GM12874 (cell line): ENCODE measurements around the gene VSTM2B.

ENCODE experiments used
- TF ChIP-seq, protein P1 (sequence below): IDR thresholded peaks from 2 replicates; pipeline ENCODE4 v1.5.1; 2011; ENCODE audit warnings: low read depth, mild to moderate bottlenecking, control low read depth, low read length, moderate library complexity; ENCODE audit not compliant: insufficient read depth

VSTM2B gene

DNA sequence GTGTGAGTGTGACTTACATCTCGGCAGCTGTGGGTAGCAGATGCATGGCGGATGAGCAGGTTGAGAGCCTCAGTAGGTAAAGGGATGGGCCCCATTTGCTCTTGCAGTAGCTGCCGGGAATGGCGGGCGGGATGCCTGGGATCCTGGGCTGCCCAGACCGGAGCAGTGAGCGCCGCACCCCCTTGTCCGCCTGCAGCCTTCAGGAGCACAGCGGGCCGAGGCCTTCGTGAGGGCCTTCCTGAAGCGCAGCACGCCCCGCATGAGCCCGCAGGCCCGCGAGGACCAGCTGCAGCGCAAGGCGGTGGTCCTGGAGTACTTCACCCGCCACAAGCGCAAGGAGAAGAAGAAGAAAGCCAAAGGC lies 84.4 kb downstream of the VSTM2B start:
- TF ChIP-seq, protein P1, sequence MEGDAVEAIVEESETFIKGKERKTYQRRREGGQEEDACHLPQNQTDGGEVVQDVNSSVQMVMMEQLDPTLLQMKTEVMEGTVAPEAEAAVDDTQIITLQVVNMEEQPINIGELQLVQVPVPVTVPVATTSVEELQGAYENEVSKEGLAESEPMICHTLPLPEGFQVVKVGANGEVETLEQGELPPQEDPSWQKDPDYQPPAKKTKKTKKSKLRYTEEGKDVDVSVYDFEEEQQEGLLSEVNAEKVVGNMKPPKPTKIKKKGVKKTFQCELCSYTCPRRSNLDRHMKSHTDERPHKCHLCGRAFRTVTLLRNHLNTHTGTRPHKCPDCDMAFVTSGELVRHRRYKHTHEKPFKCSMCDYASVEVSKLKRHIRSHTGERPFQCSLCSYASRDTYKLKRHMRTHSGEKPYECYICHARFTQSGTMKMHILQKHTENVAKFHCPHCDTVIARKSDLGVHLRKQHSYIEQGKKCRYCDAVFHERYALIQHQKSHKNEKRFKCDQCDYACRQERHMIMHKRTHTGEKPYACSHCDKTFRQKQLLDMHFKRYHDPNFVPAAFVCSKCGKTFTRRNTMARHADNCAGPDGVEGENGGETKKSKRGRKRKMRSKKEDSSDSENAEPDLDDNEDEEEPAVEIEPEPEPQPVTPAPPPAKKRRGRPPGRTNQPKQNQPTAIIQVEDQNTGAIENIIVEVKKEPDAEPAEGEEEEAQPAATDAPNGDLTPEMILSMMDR = no peak

DNA sequence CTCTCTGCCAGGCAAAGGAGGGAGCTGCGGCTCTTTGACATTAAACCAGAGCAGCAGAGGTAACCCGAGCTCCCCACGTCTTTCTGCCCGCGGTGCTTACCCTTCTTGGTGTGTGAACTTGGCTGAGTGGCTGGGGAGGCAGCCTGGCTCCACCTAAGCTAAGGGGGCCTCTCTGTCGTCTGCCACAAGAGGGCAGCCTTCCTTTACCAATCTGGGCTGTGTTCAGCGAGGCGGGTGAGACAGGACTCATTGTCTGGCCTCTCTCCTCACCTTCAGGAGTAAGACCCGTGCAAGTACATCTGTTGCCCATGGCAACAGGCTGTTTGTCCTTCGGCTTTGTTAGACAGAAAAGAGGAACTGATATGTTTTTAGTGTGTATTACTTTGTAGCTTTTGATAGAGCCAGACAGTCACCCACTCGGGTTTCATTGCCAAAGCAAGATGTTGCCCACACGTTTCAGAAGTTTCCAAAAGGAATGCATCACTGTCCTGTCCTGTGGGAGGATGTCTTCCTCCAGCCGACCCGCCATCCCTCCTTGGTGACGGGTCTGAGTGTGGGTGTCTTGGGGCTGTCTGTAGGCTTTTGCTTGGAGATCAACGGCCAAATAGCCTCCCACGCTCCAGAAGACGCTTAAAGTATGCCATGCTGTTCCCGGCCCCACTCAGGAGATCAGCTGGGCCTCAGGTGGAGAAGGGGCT lies 84.9 kb downstream of the VSTM2B start:
- TF ChIP-seq, protein P1 = peak; percentile 89

- TF ChIP-seq, protein P1 = no peak
Observed at GRCh38 chr19:29612121-29612520, 86.3 kb downstream of the VSTM2B start.

GRCh38 chr19:29612801-29613595 lies 87.2 kb downstream of the VSTM2B start:
- TF ChIP-seq, protein P1 = no peak

DNA sequence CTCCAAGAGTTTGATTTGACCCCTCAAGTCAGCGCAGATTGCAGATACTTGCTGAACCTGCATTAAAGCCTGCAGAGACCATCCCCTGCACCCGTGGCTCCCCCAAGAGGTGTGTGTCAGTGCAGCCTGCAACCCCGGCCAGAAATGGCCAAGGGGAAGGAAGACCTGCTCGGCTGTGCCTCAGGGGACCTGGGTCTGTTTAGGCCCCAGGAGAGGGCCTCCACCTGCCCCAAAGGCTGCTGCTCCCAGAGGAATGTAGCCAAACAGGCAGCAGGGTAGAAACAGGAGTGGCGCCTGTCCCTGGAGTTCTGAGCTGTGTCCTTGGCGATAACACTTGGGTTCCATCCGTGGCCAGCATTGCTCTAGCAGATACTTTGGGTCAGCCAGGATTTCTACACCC lies 88.3 kb downstream of the VSTM2B start:
- TF ChIP-seq, protein P1 = no peak
